Left ventricle myocardium inferior (tissue), 1 donor: ENCODE results near the gene ZBTB5. TPM values are rescaled to one million over a fixed set of nuclear protein-coding genes. Genes with fewer than 3 reads are reported as not detected.

ENCODE experiments used
- DNase-seq: peaks from one replicate; pipeline ENCODE4 v3.0.0-alpha.2; 2020
- H3K27ac ChIP-seq: fragments of 200-600 bp; replicated peaks from 2 replicates; pipeline ENCODE4 v1.8.0; 2021
- H3K27me3 ChIP-seq: fragments of 200-600 bp; 2 replicates; pipeline ENCODE4 v1.8.0; 2021; ENCODE audit warnings: low read depth
- H3K36me3 ChIP-seq: fragments of 200-600 bp; 2 replicates; pipeline ENCODE4 v1.8.0; 2021
- H3K4me1 ChIP-seq: fragments of 200-600 bp; 2 replicates; pipeline ENCODE4 v1.8.0; 2021
- H3K4me3 ChIP-seq: fragments of 200-600 bp; 2 replicates; pipeline ENCODE4 v1.8.0; 2021; ENCODE audit warnings: mild to moderate bottlenecking, moderate library complexity
- H3K9me3 ChIP-seq: fragments of 200-600 bp; replicated peaks from 2 replicates; pipeline ENCODE4 v1.8.0; 2021
- CTCF ChIP-seq: fragments of 200-600 bp; IDR thresholded peaks from 2 replicates; pipeline ENCODE4 v1.8.0; 2021; ENCODE audit warnings: antibody characterized with exemption, mild to moderate bottlenecking, borderline replicate concordance
- intact Hi-C: fragments of 100-400 bp; cut with micrococcal nuclease; formaldehyde crosslinking; loops from one replicate; pipeline ENCODE4 v1.11.0; 2022
- total RNA-seq: library from RNA; stranded (reverse); fragmentation: NEBNext Ultra II Directional; extraction: Animal tissue kit (Norgen Biotek cat#: 25700); gene quantifications from one replicate; pipeline ENCODE4 v1.2.1, GENCODE V29; 2021
- donor health status: DM: no; HTN: yes; CAD: no; lungs with severe emphysema.

Gene ZBTB5
- total RNA-seq, 1 donor from 2014 or later: 4.9 TPM

GRCh38 chr9:37452611-37453010 is 12.6 kb downstream of the ZBTB5 start:
- H3K27me3 ChIP-seq: no peaks in the 10 kb centered on the region
- TF ChIP-seq CTCF: no peak
- H3K36me3 ChIP-seq: peaks cover 16% of the 10 kb centered on the region
- intact Hi-C loops: no loop called here
- no peak overlapping the region for H3K4me3 ChIP-seq
- H3K9me3 ChIP-seq: peaks cover 6% of the 10 kb centered on the region
- H3K27ac ChIP-seq: no peak overlapping the region
- DNase-seq: no peak
- peaks cover 20% of the 10 kb centered on the region for H3K4me1 ChIP-seq

- peaks cover 16% of the 10 kb centered on the region for H3K36me3 ChIP-seq
- no peak for TF ChIP-seq CTCF
- no peak overlapping the region for H3K27ac ChIP-seq
- intact Hi-C loops: no loop called here
- DNase-seq: no peak
- peaks cover 20% of the 10 kb centered on the region for H3K4me1 ChIP-seq
- H3K27me3 ChIP-seq: no peaks in the 10 kb centered on the region
- H3K4me3 ChIP-seq: no peak overlapping the region
- peaks cover 6% of the 10 kb centered on the region for H3K9me3 ChIP-seq
Measured at GRCh38 chr9:37451628-37452027, 13.6 kb downstream of the ZBTB5 start.

- intact Hi-C loops: no loop called here
- H3K36me3 ChIP-seq: peaks cover 9% of the 10 kb centered on the region
- H3K27ac ChIP-seq: no peak overlapping the region
- H3K4me3 ChIP-seq: no peak overlapping the region
- TF ChIP-seq CTCF: no peak
- no peak for DNase-seq
- H3K27me3 ChIP-seq: no peaks in the 10 kb centered on the region
- H3K4me1 ChIP-seq: peaks cover 20% of the 10 kb centered on the region
- peaks cover 1% of the 10 kb centered on the region for H3K9me3 ChIP-seq
Measured at GRCh38 chr9:37449862-37450632, 15.2 kb downstream of the ZBTB5 start.

- no peak overlapping the region for H3K4me3 ChIP-seq
- H3K9me3 ChIP-seq: no peaks in the 10 kb centered on the region
- peaks cover 10% of the 10 kb centered on the region for H3K4me1 ChIP-seq
- no peaks in the 10 kb centered on the region for H3K27me3 ChIP-seq
- intact Hi-C loops: no loop called here
- no peak for TF ChIP-seq CTCF
- DNase-seq: no peak
- H3K36me3 ChIP-seq: peaks cover 8% of the 10 kb centered on the region
- H3K27ac ChIP-seq: no peak overlapping the region
Measured at GRCh38 chr9:37447111-37447510, 18.1 kb downstream of the ZBTB5 start.

- H3K4me3 ChIP-seq: no peak overlapping the region
- H3K9me3 ChIP-seq: no peaks in the 10 kb centered on the region
- no peak for TF ChIP-seq CTCF
- H3K36me3 ChIP-seq: peaks cover 16% of the 10 kb centered on the region
- DNase-seq: no peak
- H3K27me3 ChIP-seq: no peaks in the 10 kb centered on the region
- H3K27ac ChIP-seq: no peak overlapping the region
- intact Hi-C loops: no loop called here
- H3K4me1 ChIP-seq: peaks cover 3% of the 10 kb centered on the region
Measured at GRCh38 chr9:37446401-37446800, 18.8 kb downstream of the ZBTB5 start.
